Mucosa of descending colon (tissue), 3 donors: ENCODE data around the gene PSMC5. TPM values are rescaled to one million over a fixed set of nuclear protein-coding genes. Genes with fewer than 3 reads are reported as not detected.

Source experiments
- ATAC-seq: fragments of 200-7000 bp; cut with Tn5 transposase; one replicate; pipeline ENCODE4 v1.9.1; 2020; ENCODE audit warnings: mild to moderate bottlenecking, moderate library complexity
- DNase-seq, 3 donors: peaks; one replicate each; pipeline ENCODE4 v3.0.0-alpha.2; 2020
- H3K36me3 ChIP-seq: fragments of 200-600 bp; one replicate; pipeline ENCODE4 v1.8.0; 2021; ENCODE audit warnings: low read depth, mild to moderate bottlenecking
- H3K4me1 ChIP-seq: fragments of 200-600 bp; one replicate; pipeline ENCODE4 v1.8.0; 2021; ENCODE audit warnings: low read depth, mild to moderate bottlenecking
- H3K4me3 ChIP-seq: fragments of 200-600 bp; one replicate; pipeline ENCODE4 v1.8.0; 2021; ENCODE audit warnings: mild to moderate bottlenecking
- H3K9me3 ChIP-seq: fragments of 200-600 bp; one replicate; pipeline ENCODE4 v1.8.0; 2021; ENCODE audit warnings: mild to moderate bottlenecking
- intact Hi-C, 2 donors: fragments of 100-400 bp; cut with DNase I in 1 of 2; cut with micrococcal nuclease in 1 of 2; formaldehyde crosslinking; loops; one replicate each; pipeline versions ENCODE4 v1.11.0 to v1.11.1; 2022; cut with DNase I, micrococcal nuclease
- total RNA-seq, 3 donors: library from RNA; stranded (reverse); fragmentation: NEBNext Ultra II Directional in 2 of 3; extraction: Animal tissue kit (Norgen Biotek cat#: 25700) in 2 of 3; gene quantifications; one replicate each; pipeline versions ENCODE4 v1.2.1 to v1.2.4, GENCODE V29; 2021 to 2023
- TF ChIP-seq, protein P1 (sequence below): fragments of 200-600 bp; IDR thresholded peaks from one replicate; pipeline ENCODE4 v1.8.0; 2022; ENCODE audit warnings: antibody characterized with exemption, mild to moderate bottlenecking
- donor health status: DM: no; HTN: no; CAD: no; lungs with moderate emphysema.
- donor health status: DM: no; HTN: no; CAD: no.
- donor health status: DM: no; HTN: yes; CAD: no.

Gene PSMC5
- total RNA-seq, 3 donors from 2014 or later: 73.3 to 151 (median 96.4) TPM

DNA sequence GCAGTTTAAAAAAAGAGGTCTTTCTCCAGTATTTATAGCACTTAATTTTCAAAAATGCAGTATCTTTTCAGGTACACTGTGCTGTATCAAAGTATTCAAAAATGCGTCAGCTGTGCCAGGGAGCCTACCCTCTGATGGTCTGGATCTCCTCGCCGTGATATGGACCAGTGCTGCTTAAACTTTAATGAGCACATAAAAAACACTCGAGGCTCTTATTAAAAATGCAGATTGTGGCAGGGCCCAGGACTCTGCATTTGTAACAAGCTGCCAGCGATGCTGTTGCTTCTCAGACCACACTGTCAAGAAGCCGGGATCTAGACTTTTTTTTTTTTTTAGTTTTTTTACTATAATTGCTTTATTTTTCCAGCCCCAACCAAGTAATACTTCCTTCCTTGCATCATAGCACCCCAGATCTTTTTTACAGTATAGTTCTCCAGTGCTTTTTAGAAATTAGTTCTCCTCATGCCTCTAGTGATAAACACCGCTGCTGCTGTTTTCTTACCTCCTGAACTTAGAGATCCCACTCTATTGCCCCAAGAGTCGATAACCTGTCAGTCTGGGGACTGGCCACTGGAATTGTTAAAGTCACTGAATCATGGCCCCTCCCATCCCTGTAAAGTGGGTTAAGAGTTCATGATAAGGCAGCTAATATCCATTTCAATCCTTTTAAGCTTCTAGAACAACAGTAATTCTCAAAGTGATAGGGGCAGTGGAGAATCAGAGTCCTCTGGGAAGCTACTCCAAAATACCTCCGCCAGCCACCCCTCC is 16.9 kb downstream of the PSMC5 start:
- no peak overlapping the region for H3K4me3 ChIP-seq
- TF ChIP-seq, protein P1, sequence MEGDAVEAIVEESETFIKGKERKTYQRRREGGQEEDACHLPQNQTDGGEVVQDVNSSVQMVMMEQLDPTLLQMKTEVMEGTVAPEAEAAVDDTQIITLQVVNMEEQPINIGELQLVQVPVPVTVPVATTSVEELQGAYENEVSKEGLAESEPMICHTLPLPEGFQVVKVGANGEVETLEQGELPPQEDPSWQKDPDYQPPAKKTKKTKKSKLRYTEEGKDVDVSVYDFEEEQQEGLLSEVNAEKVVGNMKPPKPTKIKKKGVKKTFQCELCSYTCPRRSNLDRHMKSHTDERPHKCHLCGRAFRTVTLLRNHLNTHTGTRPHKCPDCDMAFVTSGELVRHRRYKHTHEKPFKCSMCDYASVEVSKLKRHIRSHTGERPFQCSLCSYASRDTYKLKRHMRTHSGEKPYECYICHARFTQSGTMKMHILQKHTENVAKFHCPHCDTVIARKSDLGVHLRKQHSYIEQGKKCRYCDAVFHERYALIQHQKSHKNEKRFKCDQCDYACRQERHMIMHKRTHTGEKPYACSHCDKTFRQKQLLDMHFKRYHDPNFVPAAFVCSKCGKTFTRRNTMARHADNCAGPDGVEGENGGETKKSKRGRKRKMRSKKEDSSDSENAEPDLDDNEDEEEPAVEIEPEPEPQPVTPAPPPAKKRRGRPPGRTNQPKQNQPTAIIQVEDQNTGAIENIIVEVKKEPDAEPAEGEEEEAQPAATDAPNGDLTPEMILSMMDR: no peak
- intact Hi-C loops: no loop called here

GRCh38 chr17:63845509-63845908 is 18.3 kb downstream of the PSMC5 start:
- no peak overlapping the region for H3K4me3 ChIP-seq
- ATAC-seq: no peak
- intact Hi-C loops: no loop called here
- TF ChIP-seq, protein P1: no peak
- H3K4me1 ChIP-seq: peaks cover 14% of the 10 kb centered on the region
- H3K9me3 ChIP-seq: no peaks in the 10 kb centered on the region
- no peak for DNase-seq
- H3K36me3 ChIP-seq: no peaks in the 10 kb centered on the region

More for the DNA sequence above, 16.9 kb downstream of the PSMC5 start:
- peaks cover 27% of the 10 kb centered on the region for H3K4me1 ChIP-seq
- DNase-seq (no peak), ATAC-seq (no peak)
- H3K9me3 ChIP-seq: no peaks in the 10 kb centered on the region
- H3K36me3 ChIP-seq: no peaks in the 10 kb centered on the region

- intact Hi-C loops: no loop called here
- no peak overlapping the region for H3K4me3 ChIP-seq
- no peaks in the 10 kb centered on the region for H3K36me3 ChIP-seq
- ATAC-seq: no peak
- TF ChIP-seq, protein P1: no peak
- H3K9me3 ChIP-seq: no peaks in the 10 kb centered on the region
- peaks cover 6% of the 10 kb centered on the region for H3K4me1 ChIP-seq
- no peak for DNase-seq
Measured at GRCh38 chr17:63847525-63848249, 20.5 kb downstream of the PSMC5 start.

DNA sequence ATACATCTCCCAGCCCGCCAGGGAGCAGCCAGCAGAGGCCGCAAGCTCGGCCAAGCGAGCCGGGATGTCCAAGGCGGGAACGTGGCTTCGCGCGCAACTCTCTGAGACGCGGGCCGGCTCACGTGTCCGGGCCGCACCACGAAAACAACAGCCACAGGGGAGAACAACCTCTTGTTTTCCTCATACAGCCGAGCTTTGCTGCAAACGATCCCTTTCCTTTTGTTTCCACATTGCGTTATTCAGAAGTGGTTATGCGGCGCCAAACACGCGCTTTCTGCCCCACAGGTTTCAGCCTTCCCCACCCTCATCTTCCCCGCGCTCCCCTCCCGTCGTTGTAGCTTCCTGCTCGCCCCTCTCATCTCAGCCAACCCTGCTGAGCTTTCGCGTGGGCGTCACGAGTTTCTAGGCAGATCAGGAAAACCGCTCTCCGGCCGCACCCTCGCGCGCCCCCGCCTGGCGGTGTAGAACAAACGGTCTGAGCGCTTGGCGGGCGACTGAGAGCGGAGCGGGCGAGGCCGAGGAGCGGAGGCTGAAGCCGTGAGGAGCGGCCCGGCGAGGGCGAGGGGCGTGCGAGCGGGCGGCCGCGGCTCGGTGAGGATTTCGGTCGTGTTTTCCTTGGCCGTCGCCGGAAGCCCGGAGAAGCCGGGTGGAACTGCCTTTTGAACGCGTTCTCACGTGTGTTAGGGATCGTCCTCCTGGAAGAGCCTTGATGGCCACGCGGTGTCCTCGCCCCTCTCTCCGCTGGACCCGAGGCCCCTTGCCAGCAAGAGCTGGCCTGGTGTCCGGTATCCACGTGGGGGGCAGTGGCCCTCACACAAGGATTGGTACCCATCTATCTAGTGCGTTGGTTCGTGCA is 21.8 kb downstream of the PSMC5 start:
- Histone ChIP-seq H3K9me3 (no peaks in the 10 kb centered on the region), H3K4me1 (no peaks in the 10 kb centered on the region), H3K36me3 (no peaks in the 10 kb centered on the region), H3K4me3 (no peak overlapping the region)
- peak; percentile 92 to 94 (median 93) for DNase-seq
- ATAC-seq: peak; percentile 99
- TF ChIP-seq, protein P1: no peak
- intact Hi-C loops: no loop called here

DNA sequence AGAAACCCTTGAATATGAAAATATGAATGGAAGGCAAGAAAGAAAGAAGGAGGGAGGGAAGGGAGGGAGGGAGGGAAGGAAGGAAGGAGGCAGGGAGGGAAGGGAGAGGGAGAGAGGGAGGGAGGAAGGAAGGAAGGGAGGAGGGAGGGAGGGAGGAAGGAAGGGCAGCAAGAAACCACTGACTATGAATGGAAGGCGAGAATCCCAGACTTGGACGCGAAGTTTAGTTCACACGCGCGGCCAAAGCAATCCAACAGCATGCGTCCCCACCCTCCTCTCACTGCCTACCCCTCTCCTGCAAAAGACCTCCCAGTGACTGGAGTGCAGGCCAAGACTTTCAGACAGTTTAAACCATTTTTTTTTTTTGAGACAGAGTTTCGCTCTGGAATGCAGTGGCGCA is 23.2 kb downstream of the PSMC5 start:
- Histone ChIP-seq H3K4me3 (no peak overlapping the region), H3K36me3 (no peaks in the 10 kb centered on the region), H3K9me3 (no peaks in the 10 kb centered on the region), H3K4me1 (no peaks in the 10 kb centered on the region)
- intact Hi-C loops: no loop called here
- ATAC-seq (no peak), DNase-seq (no peak)
- TF ChIP-seq, protein P1: no peak
